Measurements from ENCODE around the gene ASB2. TPM values are rescaled to one million over a fixed set of nuclear protein-coding genes. Genes with fewer than 3 reads are reported as not detected.

Gene ASB2
- total RNA-seq, 1 experiment from 2014 or later: not detected

DNA sequence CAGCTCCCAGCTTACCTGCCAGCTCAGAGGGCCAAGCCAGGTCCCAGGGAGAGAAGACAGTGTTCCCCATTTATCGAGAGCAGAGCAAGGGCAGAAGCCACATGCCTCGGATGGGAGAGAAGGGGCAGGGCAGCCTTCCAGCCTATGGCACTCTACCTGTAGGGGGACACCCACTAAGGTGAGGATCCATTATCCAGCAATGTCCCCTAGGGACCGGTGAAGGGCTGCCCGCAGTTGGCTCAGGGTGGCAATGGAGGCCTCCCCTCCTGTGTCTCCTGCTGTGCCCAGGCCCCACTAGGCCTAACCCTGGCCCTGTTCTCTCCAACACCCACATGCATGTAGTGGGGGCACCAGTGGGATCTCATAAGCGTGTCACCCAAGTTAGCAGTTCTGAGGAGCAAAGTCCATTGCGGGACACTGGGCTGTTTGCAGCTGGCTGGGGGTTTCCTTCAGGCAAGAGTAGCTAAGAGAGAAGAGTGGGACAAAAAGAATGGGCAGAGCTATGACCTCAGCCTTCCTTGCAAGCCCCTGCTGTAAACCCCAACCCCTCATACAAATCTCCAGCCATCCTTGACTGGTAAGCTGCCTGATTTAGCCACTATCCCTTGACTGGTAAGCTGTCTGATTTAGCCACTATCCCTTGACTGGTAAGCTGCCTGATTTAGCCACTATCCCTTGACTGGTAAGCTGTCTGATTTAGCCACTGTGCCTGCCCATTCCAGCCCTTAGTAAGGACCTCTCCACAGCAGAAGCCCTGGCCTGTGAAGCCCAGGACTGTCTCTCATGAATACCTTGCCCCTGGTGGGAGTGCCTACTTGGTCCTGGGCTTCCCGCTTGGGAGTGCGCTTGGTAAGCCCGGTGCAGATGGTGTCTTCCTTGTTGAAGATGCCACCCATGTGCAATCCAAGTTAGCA, 5.2 kb upstream of the ASB2 start:
- TF ChIP-seq, protein P1, sequence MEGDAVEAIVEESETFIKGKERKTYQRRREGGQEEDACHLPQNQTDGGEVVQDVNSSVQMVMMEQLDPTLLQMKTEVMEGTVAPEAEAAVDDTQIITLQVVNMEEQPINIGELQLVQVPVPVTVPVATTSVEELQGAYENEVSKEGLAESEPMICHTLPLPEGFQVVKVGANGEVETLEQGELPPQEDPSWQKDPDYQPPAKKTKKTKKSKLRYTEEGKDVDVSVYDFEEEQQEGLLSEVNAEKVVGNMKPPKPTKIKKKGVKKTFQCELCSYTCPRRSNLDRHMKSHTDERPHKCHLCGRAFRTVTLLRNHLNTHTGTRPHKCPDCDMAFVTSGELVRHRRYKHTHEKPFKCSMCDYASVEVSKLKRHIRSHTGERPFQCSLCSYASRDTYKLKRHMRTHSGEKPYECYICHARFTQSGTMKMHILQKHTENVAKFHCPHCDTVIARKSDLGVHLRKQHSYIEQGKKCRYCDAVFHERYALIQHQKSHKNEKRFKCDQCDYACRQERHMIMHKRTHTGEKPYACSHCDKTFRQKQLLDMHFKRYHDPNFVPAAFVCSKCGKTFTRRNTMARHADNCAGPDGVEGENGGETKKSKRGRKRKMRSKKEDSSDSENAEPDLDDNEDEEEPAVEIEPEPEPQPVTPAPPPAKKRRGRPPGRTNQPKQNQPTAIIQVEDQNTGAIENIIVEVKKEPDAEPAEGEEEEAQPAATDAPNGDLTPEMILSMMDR (IDR thresholded peaks at IDR 0.05 in 2 of 3, conservative IDR thresholded peaks at IDR 0.05 in 1 of 3; ENCODE audit: borderline replicate concordance in 1 of 3, insufficient read depth in 1 of 3, low read depth in 2 of 3, low read length in 2 of 3): no peak
- Histone ChIP-seq H3K4me1 (ENCODE audit: control insufficient read depth in 1 of 2, insufficient read depth in 2 of 2, low read length in 2 of 2) (peaks cover 7 to 18% of the 10 kb centered on the region in 2 experiments; a peak in 3 of 4 replicates), H3K4me3 (replicated peaks in 1 of 2; ENCODE audit: low read depth in 1 of 2, low read length in 2 of 2) (no peak overlapping the region), H3K27me3 (ENCODE audit: insufficient read depth, low read length) (no peaks in the 10 kb centered on the region), H3K9ac (ENCODE audit: low read length) (no peak overlapping the region), H3K4me2 (ENCODE audit: low read length) (no peak overlapping the region), H2AFZ (ENCODE audit: low read depth, low read length, poor library complexity, severe bottlenecking) (no peak overlapping the region), H3K27ac (ENCODE audit: low read depth, low read length) (no peak overlapping the region), H3K36me3 (ENCODE audit: control insufficient read depth in 1 of 2, insufficient read depth in 2 of 2, low read length in 2 of 2) (no peaks in the 10 kb centered on the region), H3K9me3 (ENCODE audit: control insufficient read depth in 1 of 2, insufficient read depth in 1 of 2, low read depth in 1 of 2, low read length in 2 of 2) (no peaks in the 10 kb centered on the region), H4K20me1 (ENCODE audit: insufficient read depth) (no peaks in the 10 kb centered on the region), H3K79me2 (ENCODE audit: insufficient read depth, low read length) (no peaks in the 10 kb centered on the region), H3K9me2 (ENCODE audit: insufficient read depth) (no peaks in the 10 kb centered on the region)
- BruUV-seq (replicated peaks): no TSS peak
- CTCF ChIA-PET: interaction anchor here (1.4 to 2.6 kb wide), 2 partner anchors 11 to 42 kb away, joined by 7 to 10 read pairs; no protein-coding TSS in a partner anchor
- ATAC-seq (no peak), DNase-seq (ENCODE audit: low read depth, low spot score) (no peak)
- RAD21 ChIA-PET (ENCODE audit: low non-redundant PET in 1 of 2, low total read pairs in 2 of 2, uncharacterized antibody in 2 of 2, unreplicated experiment in 2 of 2): no interaction called here
- intact Hi-C loops (cut with micrococcal nuclease): no loop called here
- POLR2A ChIA-PET: no interaction called here

DNA sequence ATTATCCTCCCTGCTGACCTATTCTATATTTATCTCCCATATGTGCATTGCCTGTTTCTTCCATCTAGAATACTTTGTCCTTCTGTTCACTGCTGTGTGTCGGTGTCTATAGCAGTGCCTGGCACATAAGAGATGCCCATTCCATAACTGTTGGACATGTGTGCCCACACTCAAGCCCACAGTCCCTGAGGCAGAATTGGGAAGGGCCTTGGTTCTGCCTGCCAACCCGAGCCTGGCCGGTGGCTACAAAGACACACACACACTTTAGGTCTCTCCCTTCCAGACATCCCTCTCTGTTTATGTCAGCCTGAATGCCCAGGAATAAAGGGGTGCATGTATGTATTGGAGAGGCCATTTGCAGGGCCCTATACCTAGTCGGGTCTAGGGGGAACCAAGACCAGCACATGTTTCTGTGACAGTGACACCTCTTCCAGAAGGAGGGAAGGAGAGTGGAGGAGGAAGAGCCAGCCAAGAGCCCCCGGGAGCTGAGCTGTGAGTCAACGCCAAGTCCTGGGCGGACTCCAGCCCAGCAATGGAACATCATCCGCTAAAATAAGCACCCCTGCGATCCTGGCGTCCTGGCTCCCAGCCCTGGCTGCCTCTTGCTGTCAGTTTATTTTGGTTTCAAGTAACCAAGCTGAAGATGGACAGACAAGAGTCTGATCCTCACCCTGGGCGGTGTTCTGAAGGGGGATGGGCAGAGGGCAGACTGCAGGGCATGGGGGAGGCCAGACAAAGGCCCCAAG, 4.3 kb upstream of the ASB2 start:
- H3K4me1 ChIP-seq (ENCODE audit: control insufficient read depth in 1 of 2, insufficient read depth in 2 of 2, low read length in 2 of 2): peaks cover 7 to 17% of the 10 kb centered on the region in 2 experiments; a peak in 3 of 4 replicates
- no peak overlapping the region for H3K4me2 ChIP-seq (ENCODE audit: low read length)
- TF ChIP-seq, protein P2, sequence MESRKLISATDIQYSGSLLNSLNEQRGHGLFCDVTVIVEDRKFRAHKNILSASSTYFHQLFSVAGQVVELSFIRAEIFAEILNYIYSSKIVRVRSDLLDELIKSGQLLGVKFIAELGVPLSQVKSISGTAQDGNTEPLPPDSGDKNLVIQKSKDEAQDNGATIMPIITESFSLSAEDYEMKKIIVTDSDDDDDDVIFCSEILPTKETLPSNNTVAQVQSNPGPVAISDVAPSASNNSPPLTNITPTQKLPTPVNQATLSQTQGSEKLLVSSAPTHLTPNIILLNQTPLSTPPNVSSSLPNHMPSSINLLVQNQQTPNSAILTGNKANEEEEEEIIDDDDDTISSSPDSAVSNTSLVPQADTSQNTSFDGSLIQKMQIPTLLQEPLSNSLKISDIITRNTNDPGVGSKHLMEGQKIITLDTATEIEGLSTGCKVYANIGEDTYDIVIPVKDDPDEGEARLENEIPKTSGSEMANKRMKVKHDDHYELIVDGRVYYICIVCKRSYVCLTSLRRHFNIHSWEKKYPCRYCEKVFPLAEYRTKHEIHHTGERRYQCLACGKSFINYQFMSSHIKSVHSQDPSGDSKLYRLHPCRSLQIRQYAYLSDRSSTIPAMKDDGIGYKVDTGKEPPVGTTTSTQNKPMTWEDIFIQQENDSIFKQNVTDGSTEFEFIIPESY (IDR thresholded peaks at IDR 0.05; ENCODE audit: extremely low read depth, insufficient replicate concordance, low read length): no peak
- TF ChIP-seq FOSL1 (IDR thresholded peaks at IDR 0.05; ENCODE audit: low read depth) (no peak), EZH2 (IDR thresholded peaks at IDR 0.05) (no peak), EGR1 (IDR thresholded peaks at IDR 0.05; ENCODE audit: low read depth) (no peak)
- TF ChIP-seq, protein P1 (IDR thresholded peaks at IDR 0.05 in 2 of 3, conservative IDR thresholded peaks at IDR 0.05 in 1 of 3; ENCODE audit: borderline replicate concordance in 1 of 3, insufficient read depth in 1 of 3, low read depth in 2 of 3, low read length in 2 of 3): no peak
- intact Hi-C loops (cut with micrococcal nuclease): no loop called here
- no peak overlapping the region for H2AFZ ChIP-seq (ENCODE audit: low read depth, low read length, poor library complexity, severe bottlenecking)
- ChIA-PET CTCF (no interaction called here), RAD21 (ENCODE audit: low non-redundant PET in 1 of 2, low total read pairs in 2 of 2, uncharacterized antibody in 2 of 2, unreplicated experiment in 2 of 2) (no interaction called here), POLR2A (no interaction called here)
- H3K27ac ChIP-seq (ENCODE audit: low read depth, low read length): no peak overlapping the region
- ATAC-seq (no peak), DNase-seq (ENCODE audit: low read depth, low spot score) (no peak)
- no peaks in the 10 kb centered on the region for H3K79me2 ChIP-seq (ENCODE audit: insufficient read depth, low read length)
- no peaks in the 10 kb centered on the region for H3K36me3 ChIP-seq (ENCODE audit: control insufficient read depth in 1 of 2, insufficient read depth in 2 of 2, low read length in 2 of 2)
- no peaks in the 10 kb centered on the region for H3K9me2 ChIP-seq (ENCODE audit: insufficient read depth)
- no peaks in the 10 kb centered on the region for H4K20me1 ChIP-seq (ENCODE audit: insufficient read depth)
- H3K27me3 ChIP-seq (ENCODE audit: insufficient read depth, low read length): no peaks in the 10 kb centered on the region
- no TSS peak for BruUV-seq (replicated peaks)
- no peak overlapping the region for H3K4me3 ChIP-seq (replicated peaks in 1 of 2; ENCODE audit: low read depth in 1 of 2, low read length in 2 of 2)
- no peaks in the 10 kb centered on the region for H3K9me3 ChIP-seq (ENCODE audit: control insufficient read depth in 1 of 2, insufficient read depth in 1 of 2, low read depth in 1 of 2, low read length in 2 of 2)
- no peak overlapping the region for H3K9ac ChIP-seq (ENCODE audit: low read length)

Measured in HCT116 (cell line).